Left lung (tissue), 10 donors: ENCODE measurements around the gene FBXL16. TPM values are rescaled to one million over a fixed set of nuclear protein-coding genes. Genes with fewer than 3 reads are reported as not detected.

Experiments used
- ATAC-seq: fragments of 200-7000 bp; cut with Tn5 transposase; one replicate; pipeline ENCODE4 v1.9.1; 2020; ENCODE audit warnings: moderate library complexity
- DNase-seq, 4 donors: peaks; one replicate each; pipeline ENCODE4 v3.0.0-alpha.2; 2013 to 2020
- H3K27ac ChIP-seq, 2 donors: fragments of 200-600 bp; sonication (generic) in 1 of 2; one replicate each; pipeline versions ENCODE4 v1.5.0 to v1.8.0; 2020 to 2021
- H3K27me3 ChIP-seq, 2 donors: fragments of 200-600 bp; sonication (generic) in 1 of 2; one replicate each; pipeline versions ENCODE4 v1.5.0 to v1.8.0; 2020 to 2021
- H3K36me3 ChIP-seq, 2 donors: fragments of 200-600 bp; sonication (generic) in 1 of 2; one replicate each; pipeline versions ENCODE4 v1.5.0 to v1.8.0; 2020 to 2021
- H3K4me1 ChIP-seq, 2 donors: fragments of 200-600 bp; one replicate each; pipeline ENCODE4 v1.8.0; 2021
- H3K4me3 ChIP-seq, 2 donors: fragments of 200-600 bp; sonication (generic) in 1 of 2; one replicate each; pipeline versions ENCODE4 v1.5.0 to v1.8.0; 2020 to 2021; ENCODE audit warnings: mild to moderate bottlenecking in 1 of 2
- H3K9me3 ChIP-seq, 2 donors: fragments of 200-600 bp; sonication (generic) in 1 of 2; one replicate each; pipeline versions ENCODE4 v1.5.0 to v1.8.0; 2020 to 2021
- CTCF ChIP-seq, 2 donors: fragments of 200-600 bp; sonication (generic) in 1 of 2; IDR thresholded peaks; one replicate each; pipeline versions ENCODE4 v1.5.0 to v1.8.0; 2021; ENCODE audit warnings: antibody characterized with exemption in 2 of 2
- intact Hi-C, 2 donors: fragments of 100-400 bp; cut with DNase I; formaldehyde crosslinking; loops; one replicate each; pipeline versions ENCODE4 v1.11.2 to v1.14.2; 2022
- polyA plus RNA-seq, 6 donors: library from polyadenylated mRNA; unstranded; fragments of 120-200 nt; gene quantifications; one replicate each; pipeline ENCODE4 v1.2.1, GENCODE V29; 2013; ENCODE audit not compliant: insufficient read length in 6 of 6
- total RNA-seq, 2 donors: library from RNA; stranded (reverse); fragmentation: NEBNext Ultra II Directional; extraction: Animal tissue kit (Norgen Biotek cat#: 25700); gene quantifications; one replicate each; pipeline ENCODE4 v1.2.1, GENCODE V29; 2021
- donor health status: DM: no; HTN: yes; CAD: no.
- donor health status: DM: no; HTN: no; CAD: no.

FBXL16 gene
- total and polyA plus RNA-seq, 8 donors, result 0.48 to 5.7 (median 0.72) TPM

- peak within 1 kb of the TSS; percentile 83 to 88 for H3K27ac ChIP-seq
- peak within 1 kb of the TSS; percentile 79 to 90 for H3K4me3 ChIP-seq
- no peaks in the 10 kb centered on the region for H3K9me3 ChIP-seq
- DNase-seq (peak; percentile 86 to 98 (median 95)), ATAC-seq (peak; percentile 92)
- peaks cover 0 to 35% of the 10 kb centered on the region in 2 donors for H3K36me3 ChIP-seq
- intact Hi-C loops, result no loop called here
- no peaks in the 10 kb centered on the region for H3K27me3 ChIP-seq
- no peak for TF ChIP-seq CTCF (IDR thresholded peaks at IDR 0.05)
- H3K4me1 ChIP-seq, result peaks cover 19 to 54% of the 10 kb centered on the region in 2 donors
These were observed 56.6 kb downstream of the FBXL16 start, which contains the start of gene WDR90 for GRCh38 chr16:648781-649589. WDR90 (plus strand) TSS chr16:649365; CDS start chr16:649417, 52 bp downstream.

GRCh38 chr16:648071-648780 lies 57.4 kb downstream of the FBXL16 start:
- peak overlapping the region; percentile 83 to 88 for H3K27ac ChIP-seq
- no peaks in the 10 kb centered on the region for H3K27me3 ChIP-seq
- H3K9me3 ChIP-seq, result no peaks in the 10 kb centered on the region
- intact Hi-C loops, result no loop called here
- peak; percentile 13 to 40 for TF ChIP-seq CTCF (IDR thresholded peaks at IDR 0.05)
- DNase-seq, result no peak
- H3K36me3 ChIP-seq, result peaks cover 0 to 30% of the 10 kb centered on the region in 2 donors
- peak overlapping the region; percentile 79 to 90 for H3K4me3 ChIP-seq
- ATAC-seq, result peak; percentile 44
- H3K4me1 ChIP-seq, result peaks cover 22 to 62% of the 10 kb centered on the region in 2 donors

GRCh38 chr16:647173-647902 lies 58.3 kb downstream of the FBXL16 start:
- peaks cover 31 to 71% of the 10 kb centered on the region in 2 donors for H3K4me1 ChIP-seq
- DNase-seq (no peak), ATAC-seq (no peak)
- H3K36me3 ChIP-seq, result peaks cover 0 to 23% of the 10 kb centered on the region in 2 donors
- peak overlapping the region in 1 of 2 donors; percentile 90 for H3K4me3 ChIP-seq
- no peak for TF ChIP-seq CTCF (IDR thresholded peaks at IDR 0.05)
- H3K27me3 ChIP-seq, result no peaks in the 10 kb centered on the region
- intact Hi-C loops, result no loop called here
- no peaks in the 10 kb centered on the region for H3K9me3 ChIP-seq
- H3K27ac ChIP-seq, result no peak overlapping the region

- no peak for ATAC-seq
- H3K27me3 ChIP-seq, result no peaks in the 10 kb centered on the region
- no peaks in the 10 kb centered on the region for H3K9me3 ChIP-seq
- peaks cover 0 to 17% of the 10 kb centered on the region in 2 donors for H3K36me3 ChIP-seq
- DNase-seq, result no peak
- H3K27ac ChIP-seq, result no peak overlapping the region
- peaks cover 31 to 72% of the 10 kb centered on the region in 2 donors for H3K4me1 ChIP-seq
- no peak overlapping the region for H3K4me3 ChIP-seq
- TF ChIP-seq CTCF (IDR thresholded peaks at IDR 0.05), result no peak
- intact Hi-C loops, result no loop called here
These were observed 58.9 kb downstream of the FBXL16 start for GRCh38 chr16:646679-647172.
